GM21576 (cell line): ENCODE results near the gene TNS4.

ENCODE experiments used
- ATAC-seq: cut with Tn5 transposase; IDR thresholded peaks from one replicate; pipeline ENCODE4 v1.9.1; 2021; ENCODE audit warnings: mild to moderate bottlenecking, moderate library complexity; ENCODE audit not compliant: unreplicated experiment

Gene TNS4

GRCh38 chr17:40473573-40474365 lies 27.7 kb downstream of the TNS4 start:
- ATAC-seq, result no peak

GRCh38 chr17:40472733-40473452 lies 28.5 kb downstream of the TNS4 start:
- ATAC-seq, result no peak

GRCh38 chr17:40471846-40472732 lies 29.3 kb downstream of the TNS4 start:
- ATAC-seq, result no peak

- ATAC-seq, result no peak
Observed at GRCh38 chr17:40470932-40471828, 30.2 kb downstream of the TNS4 start.

GRCh38 chr17:40469805-40470675 lies 31.4 kb downstream of the TNS4 start:
- ATAC-seq, result no peak

- no peak for ATAC-seq
Observed at GRCh38 chr17:40468560-40468959, 32.9 kb downstream of the TNS4 start.

GRCh38 chr17:40467281-40467867 lies 34.0 kb downstream of the TNS4 start:
- no peak for ATAC-seq

- ATAC-seq, result no peak
Observed at GRCh38 chr17:40466298-40466971, 35.0 kb downstream of the TNS4 start.

GRCh38 chr17:40464392-40464855 lies 37.0 kb downstream of the TNS4 start:
- ATAC-seq, result no peak

GRCh38 chr17:40463122-40463550 lies 38.3 kb downstream of the TNS4 start:
- no peak for ATAC-seq

- ATAC-seq, result no peak
Observed at GRCh38 chr17:40462343-40463121, 38.9 kb downstream of the TNS4 start.

GRCh38 chr17:40461732-40462342 lies 39.6 kb downstream of the TNS4 start:
- ATAC-seq, result no peak

GRCh38 chr17:40460968-40461731 lies 40.3 kb downstream of the TNS4 start:
- ATAC-seq, result no peak

GRCh38 chr17:40460604-40460967 lies 40.8 kb downstream of the TNS4 start:
- no peak for ATAC-seq

- no peak for ATAC-seq
Observed at GRCh38 chr17:40459636-40460603, 41.5 kb downstream of the TNS4 start.
